Activated naive CD4-positive, alpha-beta T cell treated with anti-CD3 and anti-CD28 coated beads, Interleukin-2, amount 10 ng/mL, durations not matched to agents 7 days and 5 days (primary cell): ENCODE data around the gene HCFC1.

Experiments
- CTCF ChIA-PET: fragments of 350-600 bp; sonication (Branson Sonifier 250); formaldehyde crosslinking; loops from one replicate; lab custom pipeline; 2021; ENCODE audit warnings: antibody characterized with exemption; lab: Charles Lee
- DNase-seq: peaks from one replicate; pipeline ENCODE4 v3.0.0-alpha.2; 2020
- H3K27ac Mint-ChIP-seq: one replicate; pipeline ENCODE4 v1.8.0; 2021; ENCODE audit warnings: mild to moderate bottlenecking, moderate library complexity, mixed read lengths
- H3K27me3 Mint-ChIP-seq: one replicate; pipeline ENCODE4 v1.8.0; 2021; ENCODE audit warnings: mild to moderate bottlenecking, mixed read lengths
- H3K36me3 Mint-ChIP-seq: one replicate; pipeline ENCODE4 v1.8.0; 2021; ENCODE audit warnings: mixed read lengths
- H3K4me1 Mint-ChIP-seq: one replicate; pipeline ENCODE4 v1.8.0; 2021; ENCODE audit warnings: mixed read lengths
- H3K4me3 Mint-ChIP-seq: one replicate; pipeline ENCODE4 v1.8.0; 2021; ENCODE audit warnings: mild to moderate bottlenecking, moderate library complexity, mixed read lengths
- H3K9me3 Mint-ChIP-seq: one replicate; pipeline ENCODE4 v1.8.0; 2021; ENCODE audit warnings: mixed read lengths

Gene HCFC1

GRCh38 chrX:154013614-154014360 is 42.2 kb upstream of the HCFC1 start:
- no peaks in the 10 kb centered on the region for H3K9me3 Mint-ChIP-seq
- H3K27ac Mint-ChIP-seq, result peak overlapping the region; percentile 54
- no peaks in the 10 kb centered on the region for H3K27me3 Mint-ChIP-seq
- CTCF ChIA-PET, result interaction anchor here (0.8 to 3.0 kb wide), 10 partner anchors 10 to 384 kb away, joined by 3 to 15 read pairs (median 4); partner anchors contain the start of gene RPL10
- H3K4me1 Mint-ChIP-seq, result peaks cover 26% of the 10 kb centered on the region
- peak; percentile 61 for DNase-seq
- peaks cover 29% of the 10 kb centered on the region for H3K36me3 Mint-ChIP-seq
- no peak overlapping the region for H3K4me3 Mint-ChIP-seq

GRCh38 chrX:154013001-154013421 is 41.4 kb upstream of the HCFC1 start:
- Mint-ChIP-seq H3K4me1 (peaks cover 23% of the 10 kb centered on the region), H3K27me3 (no peaks in the 10 kb centered on the region), H3K4me3 (no peak overlapping the region), H3K27ac (no peak overlapping the region), H3K36me3 (peaks cover 29% of the 10 kb centered on the region), H3K9me3 (no peaks in the 10 kb centered on the region)
- CTCF ChIA-PET, result interaction anchor here (0.8 to 3.0 kb wide), 12 partner anchors 10 to 385 kb away, joined by 3 to 15 read pairs (median 4); partner anchors contain the start of gene RPL10
- DNase-seq, result no peak

DNA sequence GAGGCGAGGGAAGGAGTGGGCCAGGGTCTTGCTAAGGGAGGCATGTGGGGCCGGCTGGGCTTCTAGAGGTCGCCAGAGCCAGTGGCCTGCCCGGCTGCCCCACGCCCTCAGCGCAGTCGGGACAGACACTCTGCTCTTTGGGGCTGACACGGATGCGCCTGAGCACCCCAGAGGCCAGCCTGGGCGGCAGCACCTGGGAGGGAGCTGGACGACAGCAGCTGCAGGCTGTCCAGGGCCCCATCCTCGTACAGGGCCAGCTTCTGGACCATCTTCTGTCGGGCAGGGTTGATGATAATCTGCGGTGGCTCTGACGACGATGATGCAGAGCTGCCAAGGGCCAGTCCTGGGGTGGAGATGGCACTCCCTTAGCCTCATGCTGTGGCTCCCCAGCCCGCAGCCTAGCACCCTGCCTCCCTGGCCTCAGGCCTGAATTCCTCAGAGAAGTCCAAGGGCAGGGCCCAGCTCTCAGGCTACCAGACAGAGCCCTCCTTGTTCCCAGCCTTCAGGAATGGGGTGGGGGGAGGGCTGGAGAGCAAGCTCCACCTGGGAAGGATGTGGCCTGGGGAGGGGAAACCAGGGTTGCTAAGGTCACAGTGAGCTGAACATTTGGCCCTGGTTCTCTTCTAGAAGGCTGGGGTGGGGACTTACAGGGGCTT is 40.8 kb upstream of the HCFC1 start:
- Mint-ChIP-seq H3K36me3 (peaks cover 34% of the 10 kb centered on the region), H3K9me3 (no peaks in the 10 kb centered on the region), H3K4me1 (peaks cover 23% of the 10 kb centered on the region), H3K27ac (no peak overlapping the region), H3K27me3 (no peaks in the 10 kb centered on the region), H3K4me3 (no peak overlapping the region)
- CTCF ChIA-PET, result interaction anchor here (0.8 to 3.0 kb wide), 7 partner anchors 10 to 386 kb away, joined by 3 to 15 read pairs (median 4); partner anchors contain the start of gene RPL10
- no peak for DNase-seq

DNA sequence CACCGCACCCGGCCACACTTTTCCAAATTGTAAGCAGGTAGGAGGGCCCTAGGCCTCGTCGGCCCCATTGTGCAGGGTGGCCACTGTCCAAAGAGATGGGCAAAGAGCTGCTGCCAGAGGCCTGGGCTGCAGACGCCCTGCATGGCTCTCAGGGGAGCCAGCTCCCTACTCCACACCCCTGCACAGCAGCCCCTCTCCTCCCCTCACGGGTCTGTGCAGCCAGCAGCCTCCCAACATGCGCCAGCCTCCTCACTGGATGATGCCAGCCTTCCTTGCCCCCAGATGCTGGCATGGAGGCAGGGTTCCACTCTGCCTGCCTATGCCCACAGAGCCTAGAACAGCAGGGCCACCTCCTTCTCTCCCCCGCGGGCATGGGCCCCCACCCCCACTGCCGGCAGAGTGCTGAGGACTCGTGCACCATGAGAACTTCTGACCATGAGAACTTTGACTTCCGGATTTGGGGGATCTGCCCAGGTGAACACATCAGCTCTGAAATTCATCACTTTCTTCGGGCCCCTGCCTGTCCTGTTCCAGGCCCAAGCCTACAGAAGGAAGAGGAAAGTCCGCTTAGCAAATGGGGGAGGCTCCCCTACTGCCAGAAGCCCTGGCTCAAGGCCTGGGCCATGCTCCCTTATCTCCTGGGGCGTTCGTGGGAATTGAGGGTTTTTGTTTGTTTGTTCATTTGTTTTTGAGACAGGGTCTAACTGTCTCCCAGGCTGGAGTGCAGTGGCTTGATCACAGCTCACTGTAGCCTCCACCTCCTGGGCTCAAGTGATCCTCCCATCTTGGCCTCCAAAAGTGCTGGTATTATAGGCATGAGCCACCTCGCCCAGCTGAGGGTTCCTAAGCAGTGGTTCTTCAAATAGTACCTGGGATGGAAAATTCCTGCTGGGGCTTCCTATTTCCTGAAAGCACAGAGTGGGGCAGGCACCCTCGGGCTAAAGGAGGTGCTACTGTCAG is 40.0 kb upstream of the HCFC1 start:
- CTCF ChIA-PET, result interaction anchor here (1.1 kb wide), 1 partner anchor 12 kb away, joined by 3 read pairs; no protein-coding TSS in a partner anchor
- Mint-ChIP-seq H3K27me3 (no peaks in the 10 kb centered on the region), H3K4me3 (no peak overlapping the region), H3K4me1 (peaks cover 23% of the 10 kb centered on the region), H3K9me3 (no peaks in the 10 kb centered on the region), H3K27ac (peak overlapping the region; percentile 37), H3K36me3 (peaks cover 35% of the 10 kb centered on the region)
- no peak for DNase-seq

DNA sequence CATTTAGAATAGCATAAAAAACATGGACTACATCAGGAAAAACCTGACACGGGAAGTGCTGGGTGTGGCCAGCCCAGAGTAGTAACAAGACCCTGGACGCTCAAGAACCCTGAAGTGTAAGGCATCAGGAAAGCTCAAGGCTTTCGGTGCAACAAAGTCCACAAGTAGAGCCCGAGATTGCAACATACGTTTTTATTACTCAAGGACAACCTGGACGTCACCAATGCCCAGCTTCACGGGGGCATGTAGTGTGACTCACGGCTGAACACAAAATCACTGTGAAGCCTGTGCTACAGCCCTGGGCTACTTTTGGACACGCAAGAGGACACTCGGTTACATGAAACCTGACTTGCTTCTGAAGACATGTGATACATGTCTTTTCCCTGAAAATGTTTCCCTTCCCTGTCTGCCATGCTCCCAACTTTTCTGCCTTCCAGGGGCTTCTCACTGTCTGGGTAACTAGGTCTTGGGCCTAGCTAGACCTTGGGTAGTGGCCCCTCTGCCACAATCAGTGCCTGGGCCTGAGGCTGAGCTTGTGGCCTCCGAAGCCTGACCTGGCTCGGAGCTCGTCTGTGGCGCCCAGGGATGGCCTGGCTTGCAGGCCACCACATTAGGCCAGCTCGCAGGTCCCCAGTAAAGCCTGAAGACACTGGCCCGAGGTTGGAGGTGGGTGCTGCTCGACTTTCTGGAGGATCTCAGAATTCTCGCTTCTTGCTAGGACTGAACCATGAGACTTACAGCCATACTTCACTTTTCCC is 38.9 kb upstream of the HCFC1 start:
- CTCF ChIA-PET, result no interaction called here
- H3K27ac Mint-ChIP-seq, result peak overlapping the region; percentile 24

DNA sequence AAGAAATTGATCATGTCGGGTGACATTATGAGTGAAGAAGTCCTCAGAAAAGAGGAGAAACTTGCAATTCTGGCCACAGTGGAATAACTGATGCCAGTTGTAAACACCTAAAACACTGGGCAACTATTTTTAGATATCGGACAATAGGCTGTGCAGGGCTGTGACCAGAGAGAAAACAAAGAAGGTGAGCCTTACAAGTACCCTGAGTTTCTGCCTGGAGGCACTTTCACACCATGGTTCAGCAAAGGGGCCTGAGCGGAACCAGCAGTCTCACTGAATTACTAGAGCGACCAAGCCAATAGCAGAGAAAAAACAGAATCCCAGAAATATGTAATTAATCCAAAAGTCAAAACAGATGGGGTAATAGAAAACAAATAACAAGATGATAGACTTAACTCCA is 36.9 kb upstream of the HCFC1 start:
- peaks cover 13% of the 10 kb centered on the region for H3K4me1 Mint-ChIP-seq
- H3K4me3 Mint-ChIP-seq, result no peak overlapping the region
- peaks cover 34% of the 10 kb centered on the region for H3K36me3 Mint-ChIP-seq
- H3K27ac Mint-ChIP-seq, result no peak overlapping the region
- H3K9me3 Mint-ChIP-seq, result no peaks in the 10 kb centered on the region
- no peaks in the 10 kb centered on the region for H3K27me3 Mint-ChIP-seq
- CTCF ChIA-PET, result no interaction called here
- DNase-seq, result no peak

More for the DNA sequence above, 38.9 kb upstream of the HCFC1 start:
- Mint-ChIP-seq H3K4me3 (no peak overlapping the region), H3K36me3 (peaks cover 37% of the 10 kb centered on the region), H3K4me1 (peaks cover 18% of the 10 kb centered on the region), H3K27me3 (no peaks in the 10 kb centered on the region), H3K9me3 (no peaks in the 10 kb centered on the region)
- DNase-seq, result no peak

DNA sequence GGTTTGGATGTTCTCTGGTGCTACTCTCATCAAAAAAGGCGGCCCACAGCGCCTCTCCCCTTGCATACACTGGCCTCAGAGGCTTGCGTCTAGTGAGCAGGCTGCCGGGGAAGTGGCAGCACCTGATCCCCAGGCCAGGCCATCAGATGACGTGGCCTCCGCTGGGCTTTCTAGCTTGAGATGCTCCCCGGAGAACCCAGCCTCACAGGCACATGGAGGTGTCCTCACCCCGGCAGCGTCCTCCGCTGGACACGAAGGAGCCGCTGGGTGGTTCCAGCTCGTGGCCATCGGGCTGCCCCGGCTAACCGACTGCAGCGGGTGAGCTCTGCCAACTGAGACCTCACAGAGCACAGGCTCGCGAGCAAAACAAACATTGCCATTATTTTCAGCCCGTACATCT is 35.3 kb upstream of the HCFC1 start:
- no peak overlapping the region for H3K27ac Mint-ChIP-seq
- H3K4me1 Mint-ChIP-seq, result peaks cover 23% of the 10 kb centered on the region
- H3K9me3 Mint-ChIP-seq, result no peaks in the 10 kb centered on the region
- peaks cover 34% of the 10 kb centered on the region for H3K36me3 Mint-ChIP-seq
- no peak for DNase-seq
- H3K27me3 Mint-ChIP-seq, result no peaks in the 10 kb centered on the region
- H3K4me3 Mint-ChIP-seq, result no peak overlapping the region
- CTCF ChIA-PET, result no interaction called here

GRCh38 chrX:154004315-154004714 is 32.7 kb upstream of the HCFC1 start:
- DNase-seq, result no peak
- Mint-ChIP-seq H3K4me1 (peaks cover 25% of the 10 kb centered on the region), H3K4me3 (no peak overlapping the region), H3K27me3 (no peaks in the 10 kb centered on the region), H3K27ac (no peak overlapping the region), H3K36me3 (peaks cover 24% of the 10 kb centered on the region), H3K9me3 (no peaks in the 10 kb centered on the region)
- CTCF ChIA-PET, result interaction anchor here (3.6 kb wide), 1 partner anchor 9 kb away, joined by 15 read pairs; no protein-coding TSS in a partner anchor

GRCh38 chrX:154002215-154002719 is 30.6 kb upstream of the HCFC1 start:
- Mint-ChIP-seq H3K36me3 (peaks cover 15% of the 10 kb centered on the region), H3K9me3 (no peaks in the 10 kb centered on the region), H3K27me3 (no peaks in the 10 kb centered on the region), H3K4me1 (peaks cover 22% of the 10 kb centered on the region), H3K4me3 (peak overlapping the region; percentile 44), H3K27ac (peak overlapping the region; percentile 87)
- CTCF ChIA-PET, result interaction anchor here (3.6 kb wide), 1 partner anchor 11 kb away, joined by 15 read pairs; no protein-coding TSS in a partner anchor
- DNase-seq, result peak; percentile 63

- CTCF ChIA-PET, result interaction anchor here (0.6 kb wide), 1 partner anchor 12 kb away, joined by 3 read pairs; no protein-coding TSS in a partner anchor
- peaks cover 22% of the 10 kb centered on the region for H3K4me1 Mint-ChIP-seq
- no peaks in the 10 kb centered on the region for H3K27me3 Mint-ChIP-seq
- no peak for DNase-seq
- no peak overlapping the region for H3K27ac Mint-ChIP-seq
- no peak overlapping the region for H3K4me3 Mint-ChIP-seq
- H3K9me3 Mint-ChIP-seq, result no peaks in the 10 kb centered on the region
- peaks cover 10% of the 10 kb centered on the region for H3K36me3 Mint-ChIP-seq
These were observed 28.4 kb upstream of the HCFC1 start for GRCh38 chrX:154000051-154000450.

DNA sequence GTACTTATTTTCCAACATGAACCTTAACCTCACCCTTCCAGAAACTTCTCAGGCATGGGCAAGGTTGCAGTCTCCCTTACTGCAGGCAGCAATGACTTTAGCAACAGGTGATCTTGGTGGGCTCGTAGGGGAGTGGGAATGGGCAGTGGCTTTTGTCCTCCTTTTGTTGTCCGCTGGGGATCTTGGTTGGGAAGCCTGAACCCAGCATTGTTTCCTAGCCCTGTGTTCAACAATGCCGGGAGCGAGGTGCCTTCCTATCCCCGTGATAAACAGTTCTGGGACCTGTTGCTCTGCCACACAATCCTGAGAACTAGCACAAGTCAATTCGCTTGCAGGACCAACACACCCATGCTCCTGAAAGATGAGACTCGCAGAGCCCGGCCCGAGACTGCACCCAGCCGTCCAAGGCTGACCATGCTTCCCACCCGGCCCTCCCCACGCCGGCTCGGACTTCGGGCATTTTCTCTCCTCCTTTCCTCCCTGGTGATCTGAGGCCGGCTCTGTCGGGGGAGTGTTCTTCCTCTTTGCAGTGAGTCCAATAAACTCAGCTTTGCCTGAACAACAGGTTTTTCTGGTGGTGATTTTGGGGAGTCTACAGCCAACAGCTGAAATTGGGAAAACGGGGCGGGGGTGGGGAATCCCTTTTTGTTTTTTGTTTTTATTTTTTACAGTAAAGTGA is 27.9 kb upstream of the HCFC1 start:
- Mint-ChIP-seq H3K27me3 (no peaks in the 10 kb centered on the region), H3K9me3 (no peaks in the 10 kb centered on the region), H3K4me1 (peaks cover 22% of the 10 kb centered on the region), H3K36me3 (peaks cover 10% of the 10 kb centered on the region), H3K27ac (no peak overlapping the region), H3K4me3 (no peak overlapping the region)
- DNase-seq, result no peak
- CTCF ChIA-PET, result interaction anchor here (0.6 kb wide), 1 partner anchor 13 kb away, joined by 3 read pairs; no protein-coding TSS in a partner anchor

DNA sequence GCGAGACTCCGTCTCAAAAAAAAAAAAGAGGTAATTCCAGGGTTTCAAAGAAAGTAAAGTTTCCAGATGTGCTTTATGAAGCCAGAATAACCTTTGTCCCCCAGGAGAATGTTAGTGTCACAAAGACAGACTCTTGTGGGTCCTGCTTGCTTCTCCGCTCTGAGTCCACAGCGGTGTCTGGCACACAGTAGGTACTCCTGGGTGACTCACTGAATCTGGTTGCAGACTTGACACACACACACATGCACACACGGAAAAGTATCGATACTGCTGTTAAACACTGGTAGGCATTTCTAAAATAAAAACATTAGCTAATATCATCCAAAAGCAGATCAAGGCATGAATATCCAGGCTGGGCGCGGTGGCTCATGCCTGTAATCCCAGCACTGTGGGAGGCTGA is 23.9 kb upstream of the HCFC1 start:
- CTCF ChIA-PET, result no interaction called here
- H3K36me3 Mint-ChIP-seq, result no peaks in the 10 kb centered on the region
- no peak overlapping the region for H3K4me3 Mint-ChIP-seq
- no peaks in the 10 kb centered on the region for H3K9me3 Mint-ChIP-seq
- H3K27ac Mint-ChIP-seq, result no peak overlapping the region
- no peaks in the 10 kb centered on the region for H3K27me3 Mint-ChIP-seq
- DNase-seq, result no peak
- H3K4me1 Mint-ChIP-seq, result peaks cover 5% of the 10 kb centered on the region
